AG09319 (cell line): ENCODE results near the gene NUDT17.

Experiments
- DNase-seq: peaks from one replicate; pipeline ENCODE4 v3.0.0-alpha.2; 2010; ENCODE audit warnings: low read depth; ENCODE audit errors: extremely low read depth
- TF ChIP-seq, protein P1 (sequence below): IDR thresholded peaks from 2 replicates; pipeline ENCODE4 v1.5.1; 2011; ENCODE audit warnings: low read depth, mild to moderate bottlenecking, inconsistent platforms, low read length, moderate library complexity

NUDT17 gene

DNA sequence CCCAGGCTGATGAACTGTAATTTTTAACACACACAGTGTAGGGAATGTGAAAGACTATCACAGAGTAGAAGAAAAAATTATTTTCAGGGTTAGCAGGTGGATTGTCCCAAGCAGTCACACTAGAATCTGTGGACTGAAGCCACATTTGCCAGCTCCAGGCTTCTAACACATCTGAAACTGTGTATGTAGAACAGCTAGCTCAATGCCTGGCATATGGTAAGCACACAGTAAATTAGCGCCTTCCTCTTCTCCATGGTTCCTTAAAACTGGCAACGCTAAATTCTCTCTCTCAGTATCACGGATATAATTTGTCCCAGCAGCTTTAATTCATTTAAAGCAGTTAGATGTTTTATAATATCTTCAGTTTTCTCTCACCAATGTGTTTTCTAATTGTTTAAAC lies 2.4 kb upstream of the NUDT17 start:
- TF ChIP-seq, protein P1, sequence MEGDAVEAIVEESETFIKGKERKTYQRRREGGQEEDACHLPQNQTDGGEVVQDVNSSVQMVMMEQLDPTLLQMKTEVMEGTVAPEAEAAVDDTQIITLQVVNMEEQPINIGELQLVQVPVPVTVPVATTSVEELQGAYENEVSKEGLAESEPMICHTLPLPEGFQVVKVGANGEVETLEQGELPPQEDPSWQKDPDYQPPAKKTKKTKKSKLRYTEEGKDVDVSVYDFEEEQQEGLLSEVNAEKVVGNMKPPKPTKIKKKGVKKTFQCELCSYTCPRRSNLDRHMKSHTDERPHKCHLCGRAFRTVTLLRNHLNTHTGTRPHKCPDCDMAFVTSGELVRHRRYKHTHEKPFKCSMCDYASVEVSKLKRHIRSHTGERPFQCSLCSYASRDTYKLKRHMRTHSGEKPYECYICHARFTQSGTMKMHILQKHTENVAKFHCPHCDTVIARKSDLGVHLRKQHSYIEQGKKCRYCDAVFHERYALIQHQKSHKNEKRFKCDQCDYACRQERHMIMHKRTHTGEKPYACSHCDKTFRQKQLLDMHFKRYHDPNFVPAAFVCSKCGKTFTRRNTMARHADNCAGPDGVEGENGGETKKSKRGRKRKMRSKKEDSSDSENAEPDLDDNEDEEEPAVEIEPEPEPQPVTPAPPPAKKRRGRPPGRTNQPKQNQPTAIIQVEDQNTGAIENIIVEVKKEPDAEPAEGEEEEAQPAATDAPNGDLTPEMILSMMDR, result no peak
- DNase-seq, result no peak

DNA sequence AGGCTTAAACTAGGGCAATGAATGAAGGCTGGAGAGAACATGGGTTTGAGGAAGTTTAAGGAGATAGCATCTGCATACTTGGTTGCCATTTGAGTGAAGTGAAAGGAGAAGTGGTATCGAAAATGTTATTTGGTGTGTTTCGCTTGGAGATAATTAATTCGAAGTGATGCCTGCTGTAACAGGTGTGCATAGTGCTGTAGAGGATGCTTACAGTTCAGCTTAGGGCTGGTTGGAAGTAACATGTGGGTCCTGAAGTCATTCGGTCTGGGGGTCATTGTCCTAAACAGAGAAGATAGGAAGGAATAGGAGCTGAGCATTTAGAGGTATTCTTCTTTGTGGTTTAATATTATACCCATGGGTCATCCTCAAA lies 301 bp upstream of the NUDT17 start:
- DNase-seq, result no peak

DNA sequence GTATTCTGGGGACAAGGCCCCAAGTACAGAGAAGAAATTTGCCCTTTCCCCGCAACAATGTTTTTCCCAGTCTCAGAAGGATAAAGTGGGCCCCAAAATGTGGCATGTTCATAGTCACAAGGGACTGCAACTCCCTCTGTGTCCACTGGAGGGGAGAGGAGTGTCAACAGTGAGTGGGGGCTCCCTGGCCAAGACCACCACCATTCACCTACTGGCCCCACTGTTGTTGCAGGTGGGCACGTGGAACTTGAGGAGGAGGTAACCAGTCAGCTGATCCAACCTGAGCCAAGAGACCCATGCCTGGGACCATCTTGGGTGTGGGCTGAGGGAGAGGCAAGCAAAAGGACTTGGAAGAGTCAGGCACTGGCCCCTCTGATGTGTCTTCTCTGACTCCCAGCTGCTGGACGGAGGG lies 777 bp downstream of the NUDT17 start:
- DNase-seq, result no peak
- TF ChIP-seq, protein P1, result peak; percentile 58

More for the DNA sequence above, 301 bp upstream of the NUDT17 start:
- TF ChIP-seq, protein P1, result no peak

DNA sequence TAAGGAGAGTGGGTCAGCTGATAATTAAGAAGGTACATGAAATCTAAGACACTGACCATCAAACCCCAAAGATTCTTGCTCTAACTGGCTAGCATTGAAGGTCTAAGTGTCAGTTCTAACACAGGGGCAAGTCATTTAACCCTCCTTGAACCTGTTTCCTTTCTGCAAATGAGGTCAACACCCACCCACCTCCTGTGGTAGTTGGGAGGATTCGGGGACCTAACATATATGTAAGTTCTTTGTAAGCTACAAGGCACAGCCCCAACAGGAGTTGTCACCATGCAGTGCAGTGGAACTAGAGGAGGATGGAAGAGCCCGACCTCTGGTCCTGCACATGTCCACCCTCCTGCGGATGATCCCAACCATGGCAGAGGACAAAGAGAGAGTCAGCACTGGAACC lies 2.4 kb downstream of the NUDT17 start:
- no peak for DNase-seq
- TF ChIP-seq, protein P1, result no peak

DNA sequence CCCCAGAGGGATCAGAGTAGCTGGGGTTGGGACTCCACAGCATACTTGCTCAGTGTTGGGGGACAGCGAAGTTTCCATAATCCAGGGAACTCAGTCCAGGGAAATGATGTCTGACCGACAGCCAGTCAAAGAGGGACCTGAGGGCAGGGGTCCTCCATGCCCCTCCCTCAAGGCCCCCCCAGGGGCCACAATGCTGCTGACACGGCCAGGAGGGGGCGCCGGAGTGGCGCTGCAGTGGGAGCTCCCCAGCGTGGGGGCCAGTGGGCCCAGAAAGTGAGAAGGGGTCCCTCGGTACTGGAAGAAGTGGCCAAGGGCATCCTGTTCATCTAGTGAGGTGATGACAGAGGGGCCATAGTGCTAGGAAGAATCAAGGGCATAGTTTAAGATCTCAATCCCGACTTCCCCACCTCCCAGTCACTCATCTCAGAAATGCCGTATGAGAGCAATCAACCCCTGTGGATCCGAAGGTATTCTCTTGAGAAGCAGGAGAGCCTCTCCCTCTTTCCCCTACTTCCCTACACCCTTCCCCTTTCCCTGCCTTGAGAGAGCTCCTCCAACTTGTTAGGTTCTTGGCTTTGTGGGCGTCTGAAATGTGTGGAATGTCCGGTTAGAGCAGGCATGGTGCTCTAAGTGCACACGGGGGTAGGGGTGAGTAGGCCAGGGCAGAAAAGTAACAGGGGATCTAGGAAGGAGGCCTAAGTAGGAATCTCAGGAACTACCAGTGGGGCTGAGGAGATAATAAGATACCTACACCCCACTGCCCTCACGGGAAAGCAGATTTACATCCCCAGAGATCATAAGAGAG lies 4.1 kb downstream of the NUDT17 start:
- TF ChIP-seq, protein P1, result peak; percentile 40
- DNase-seq, result no peak

DNA sequence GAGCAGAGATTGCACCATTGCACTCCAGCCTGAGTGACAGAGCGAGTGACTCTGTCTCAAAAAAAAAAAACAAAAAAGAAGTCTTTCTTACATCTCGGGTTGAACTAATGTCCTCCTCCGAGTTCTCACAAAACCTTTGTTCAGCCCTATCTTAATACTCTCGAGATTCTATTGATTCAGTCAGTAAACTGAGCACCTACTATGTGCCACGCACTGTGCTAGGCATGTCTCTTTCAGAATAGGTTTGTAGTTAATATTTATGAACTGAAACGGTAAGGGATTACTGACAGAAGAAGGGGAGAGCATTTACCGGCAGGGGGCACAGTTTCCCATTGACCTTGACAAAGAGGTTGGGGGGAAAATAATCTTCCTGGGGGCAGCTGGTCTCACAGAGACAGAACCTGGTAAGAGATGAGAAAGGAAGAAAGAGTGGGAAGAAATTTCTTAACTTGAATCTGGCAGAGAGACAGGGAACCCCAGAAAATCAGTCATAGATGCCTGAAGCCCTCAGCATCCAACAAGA lies 10.1 kb downstream of the NUDT17 start:
- no peak for DNase-seq
- TF ChIP-seq, protein P1, result no peak

DNA sequence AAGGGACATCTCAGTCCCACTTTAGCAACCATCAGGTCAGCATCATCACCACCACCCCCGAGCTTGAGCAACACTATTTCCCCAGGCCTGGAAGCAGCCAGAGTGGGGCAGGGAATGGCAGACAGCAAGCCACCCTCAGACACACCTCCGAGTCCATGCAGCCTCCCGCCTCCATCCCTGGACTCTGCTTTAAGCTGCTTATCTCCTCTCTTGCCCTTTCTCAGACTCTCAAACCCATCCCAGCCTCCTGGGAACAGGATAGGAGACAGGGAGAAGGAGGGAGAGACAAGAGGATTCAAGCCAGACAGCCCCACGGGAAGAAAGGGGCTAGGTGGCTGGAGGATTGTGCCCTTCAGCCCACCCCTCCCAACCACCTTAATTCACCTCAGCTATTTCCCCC lies 11.7 kb downstream of the NUDT17 start:
- DNase-seq, result no peak
- TF ChIP-seq, protein P1, result no peak
